GM10266 (cell line): ENCODE measurements around the gene C4BPA.
A peak's percentile ranks its signal among the peaks of the same experiment; 100 is the strongest.

Experiments used
- DNase-seq: peaks from one replicate; pipeline ENCODE4 v3.0.0; 2012; ENCODE audit errors: extremely low spot score
- TF ChIP-seq, protein P1 (sequence below): IDR thresholded peaks from 2 replicates; pipeline ENCODE4 v1.5.1; 2012; ENCODE audit warnings: mild to moderate bottlenecking, low read depth; ENCODE audit not compliant: control insufficient read depth, insufficient read depth; ENCODE audit errors: missing control alignments

Gene C4BPA

GRCh38 chr1:207077012-207077411, 27.0 kb upstream of the C4BPA start:
- DNase-seq = no peak
- TF ChIP-seq, protein P1, sequence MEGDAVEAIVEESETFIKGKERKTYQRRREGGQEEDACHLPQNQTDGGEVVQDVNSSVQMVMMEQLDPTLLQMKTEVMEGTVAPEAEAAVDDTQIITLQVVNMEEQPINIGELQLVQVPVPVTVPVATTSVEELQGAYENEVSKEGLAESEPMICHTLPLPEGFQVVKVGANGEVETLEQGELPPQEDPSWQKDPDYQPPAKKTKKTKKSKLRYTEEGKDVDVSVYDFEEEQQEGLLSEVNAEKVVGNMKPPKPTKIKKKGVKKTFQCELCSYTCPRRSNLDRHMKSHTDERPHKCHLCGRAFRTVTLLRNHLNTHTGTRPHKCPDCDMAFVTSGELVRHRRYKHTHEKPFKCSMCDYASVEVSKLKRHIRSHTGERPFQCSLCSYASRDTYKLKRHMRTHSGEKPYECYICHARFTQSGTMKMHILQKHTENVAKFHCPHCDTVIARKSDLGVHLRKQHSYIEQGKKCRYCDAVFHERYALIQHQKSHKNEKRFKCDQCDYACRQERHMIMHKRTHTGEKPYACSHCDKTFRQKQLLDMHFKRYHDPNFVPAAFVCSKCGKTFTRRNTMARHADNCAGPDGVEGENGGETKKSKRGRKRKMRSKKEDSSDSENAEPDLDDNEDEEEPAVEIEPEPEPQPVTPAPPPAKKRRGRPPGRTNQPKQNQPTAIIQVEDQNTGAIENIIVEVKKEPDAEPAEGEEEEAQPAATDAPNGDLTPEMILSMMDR = no peak

GRCh38 chr1:207077470-207078377, 26.3 kb upstream of the C4BPA start:
- peak; percentile 62 for DNase-seq
- TF ChIP-seq, protein P1 = peak; percentile 88

DNA sequence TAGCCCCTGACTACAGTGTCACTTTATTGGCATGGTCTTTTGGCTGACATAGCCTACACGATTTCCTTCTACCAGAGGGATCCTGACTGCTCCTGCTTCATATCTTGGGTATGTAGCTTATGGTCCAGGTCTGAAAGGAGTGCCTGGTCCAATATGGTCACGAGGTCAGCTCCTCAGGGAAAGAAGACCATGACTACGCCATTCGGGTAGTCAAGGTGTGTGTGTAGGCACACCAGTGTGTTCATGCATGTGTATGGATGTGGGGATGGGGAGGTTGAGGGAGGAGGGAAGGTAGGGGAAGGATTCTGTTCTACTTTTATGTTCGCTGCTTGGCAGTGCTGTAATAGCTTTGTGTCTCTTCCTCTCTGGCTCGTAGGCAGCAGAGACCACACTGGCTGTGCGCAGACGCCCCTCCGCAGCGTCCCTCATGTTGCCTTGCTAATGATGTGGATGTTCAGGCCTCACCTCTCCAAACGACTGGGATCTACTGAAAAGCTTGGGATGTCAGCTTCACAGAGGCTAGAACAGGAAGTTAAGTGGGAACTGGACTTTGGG, 25.4 kb upstream of the C4BPA start:
- TF ChIP-seq, protein P1 = no peak

GRCh38 chr1:207079706-207080241, 24.3 kb upstream of the C4BPA start:
- no peak for DNase-seq
- TF ChIP-seq, protein P1 = no peak

More for the DNA sequence above, 25.4 kb upstream of the C4BPA start:
- DNase-seq = no peak

DNA sequence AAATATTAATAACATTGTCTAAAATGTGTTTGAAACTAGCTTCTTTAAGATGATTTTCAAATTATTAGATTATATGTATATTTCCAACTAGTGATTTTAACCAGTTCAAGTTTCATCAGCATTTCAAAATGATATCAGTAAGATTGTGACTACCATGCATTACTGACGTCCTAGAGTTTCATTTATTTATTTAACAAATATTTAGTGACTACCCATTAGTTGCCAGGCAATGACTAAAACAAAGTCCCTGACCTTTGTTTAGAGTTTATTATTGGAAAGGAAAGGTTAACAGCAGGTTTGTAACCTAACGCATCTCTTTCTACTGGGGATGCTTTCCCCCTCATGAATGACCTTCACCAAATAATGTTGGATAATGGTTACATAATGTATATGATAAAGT, 22.9 kb upstream of the C4BPA start:
- TF ChIP-seq, protein P1 = no peak
- no peak for DNase-seq

GRCh38 chr1:207081806-207082205, 22.2 kb upstream of the C4BPA start:
- TF ChIP-seq, protein P1 = no peak
- no peak for DNase-seq

DNA sequence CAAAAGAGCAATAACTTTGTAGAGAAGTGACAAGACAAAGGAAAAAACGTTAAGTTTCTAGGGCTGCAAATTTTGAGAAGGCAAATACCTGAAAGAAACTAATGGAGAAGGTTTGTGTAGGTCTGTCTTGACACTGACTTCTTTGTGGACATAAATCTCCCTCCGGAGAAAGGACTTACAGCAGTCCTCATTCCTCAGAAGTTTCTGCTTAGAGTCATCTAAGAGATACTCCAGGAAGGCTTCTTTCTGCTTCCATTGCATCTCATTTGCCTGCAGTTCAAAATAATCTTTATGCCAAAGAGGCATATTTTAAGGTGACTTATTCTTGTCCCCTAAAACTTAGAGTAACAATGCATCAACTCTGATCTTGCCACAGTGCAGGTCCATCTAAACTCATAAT, 19.8 kb upstream of the C4BPA start:
- TF ChIP-seq, protein P1 = no peak
- no peak for DNase-seq
